Esophagus (tissue), 2 donors: ENCODE data around the gene LMNA. TPM values are rescaled to one million over a fixed set of nuclear protein-coding genes. Genes with fewer than 3 reads are reported as not detected.

Source experiments
- H3K27ac ChIP-seq, 2 donors: one replicate each; pipeline ENCODE4 v1.5.1; 2013; ENCODE audit warnings: low read depth in 2 of 2, mild to moderate bottlenecking in 2 of 2, inconsistent platforms in 1 of 2, low read length in 1 of 2, moderate library complexity in 1 of 2
- H3K27me3 ChIP-seq, 2 donors: one replicate each; pipeline ENCODE4 v1.6.1; 2013; ENCODE audit warnings: low read length in 2 of 2, control low read depth in 1 of 2, mild to moderate bottlenecking in 1 of 2; ENCODE audit not compliant: insufficient read depth in 2 of 2, control insufficient read depth in 1 of 2
- H3K36me3 ChIP-seq, 2 donors: one replicate each; pipeline ENCODE4 v1.6.1; 2013; ENCODE audit warnings: low read length in 1 of 2; ENCODE audit not compliant: control insufficient read depth in 2 of 2, insufficient read depth in 2 of 2
- H3K4me1 ChIP-seq, 2 donors: one replicate each; pipeline ENCODE4 v1.6.1; 2013; ENCODE audit warnings: low read length in 1 of 2; ENCODE audit not compliant: control insufficient read depth in 2 of 2, insufficient read depth in 2 of 2
- H3K4me3 ChIP-seq, 2 donors: one replicate each; pipeline ENCODE4 v1.5.1; 2013; ENCODE audit warnings: low read length in 2 of 2, mild to moderate bottlenecking in 2 of 2, low read depth in 1 of 2, moderate library complexity in 1 of 2
- H3K9me3 ChIP-seq, 2 donors: one replicate each; pipeline ENCODE4 v1.6.1; 2013; ENCODE audit warnings: mild to moderate bottlenecking in 2 of 2, low read depth in 1 of 2, low read length in 1 of 2, moderate library complexity in 1 of 2; ENCODE audit not compliant: control insufficient read depth in 2 of 2, insufficient read depth in 1 of 2
- WGBS, 2 donors: extraction: QIAGEN DNeasy Blood & Tissue Kit; methylation state at CpG; one replicate each; pipeline ENCODE4 v1.1.7; 2013; 5-methylcytosine and 5-hydroxymethylcytosine counted together
- polyA plus RNA-seq, 2 donors: library from polyadenylated mRNA; stranded (reverse); fragments of 200-250 nt; gene quantifications; one replicate each; pipeline ENCODE4 v1.2.3, GENCODE V29; 2013
- donor health status: healthy with polysubstance abuse.
- donor health status: Bipolar disorder and iron deficiency.

Gene LMNA
- polyA plus RNA-seq, 2 donors, result 183 to 230 TPM

DNA sequence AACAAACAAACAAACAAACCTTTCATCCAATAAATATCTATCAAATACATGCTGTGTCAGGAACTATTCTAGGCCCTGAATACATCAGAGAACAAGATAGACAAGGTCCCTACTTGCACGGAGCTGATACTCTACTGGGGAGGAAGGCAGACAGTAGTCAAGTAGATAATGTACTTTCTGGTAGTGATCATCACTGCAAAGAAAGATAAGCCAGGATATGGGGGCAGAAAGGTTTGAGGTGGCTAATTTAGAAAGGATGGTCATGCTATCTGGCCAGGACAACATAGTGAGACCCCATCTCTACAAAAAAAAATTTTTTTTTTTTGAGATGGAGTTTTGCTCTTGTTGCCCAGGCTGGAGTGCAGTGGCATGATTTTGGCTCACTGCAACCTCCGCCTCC is 22.9 kb upstream of the LMNA start:
- H3K27ac ChIP-seq, result no peak overlapping the region
- H3K4me1 ChIP-seq, result peaks cover under 1 to 3% of the 10 kb centered on the region in 2 donors
- H3K4me3 ChIP-seq, result no peak overlapping the region
- H3K9me3 ChIP-seq, result no peaks in the 10 kb centered on the region
- no peaks in the 10 kb centered on the region for H3K27me3 ChIP-seq
- WGBS, 2 donors, result 71 to 72% methylated on average over 2 of the region's 2 CpGs
- H3K36me3 ChIP-seq, result peaks cover 0 to 2% of the 10 kb centered on the region in 2 donors

GRCh38 chr1:156095906-156096508 is 18.5 kb upstream of the LMNA start:
- Histone ChIP-seq H3K27me3 (no peaks in the 10 kb centered on the region), H3K4me1 (peaks cover 9 to 16% of the 10 kb centered on the region in 2 donors), H3K9me3 (no peaks in the 10 kb centered on the region), H3K36me3 (peaks cover 0 to 2% of the 10 kb centered on the region in 2 donors), H3K4me3 (no peak overlapping the region), H3K27ac (peak overlapping the region; percentile 45 to 94)
- WGBS, 2 donors, result 50 to 54% methylated on average over 3 of the region's 3 CpGs

DNA sequence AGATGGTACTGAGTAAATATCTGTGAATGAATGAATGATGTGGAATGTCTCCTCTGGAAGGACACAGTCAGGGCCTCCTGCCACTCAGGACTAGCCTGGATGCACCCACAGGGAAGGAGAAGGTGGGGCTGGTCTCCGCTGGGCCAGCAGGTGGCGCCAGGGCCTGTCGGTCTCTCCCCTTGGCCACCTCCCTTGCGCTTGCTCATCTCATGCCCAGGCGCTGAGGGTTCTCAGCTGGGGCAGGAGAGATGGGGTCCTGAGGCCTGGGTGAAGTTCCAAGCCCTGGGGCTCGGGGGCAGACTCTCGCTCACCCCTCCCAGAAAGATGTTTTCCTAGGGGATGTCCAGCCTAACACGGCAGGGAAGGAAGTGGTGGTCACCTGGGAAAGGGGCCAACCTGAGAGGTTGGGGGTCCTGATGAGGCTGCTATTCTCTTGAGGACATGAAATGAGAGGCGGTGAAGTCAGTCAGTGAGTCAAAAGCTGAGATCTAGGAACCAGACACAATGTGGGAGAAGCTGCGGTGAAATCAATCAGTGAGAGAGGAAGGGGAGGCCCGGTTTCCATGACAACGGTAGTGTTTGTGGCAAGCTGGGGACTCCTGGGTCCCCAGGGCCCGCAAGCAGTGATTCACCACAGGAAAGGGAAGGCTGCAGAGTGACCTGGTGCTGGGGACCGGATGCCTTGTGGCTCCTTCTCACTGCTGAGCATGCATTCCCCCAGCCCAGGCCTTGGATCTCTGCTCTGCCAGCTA is 17.7 kb upstream of the LMNA start:
- WGBS, 2 donors, result 15 to 18% methylated on average over 14 of the region's 14 CpGs
- peaks cover 9 to 19% of the 10 kb centered on the region in 2 donors for H3K4me1 ChIP-seq

GRCh38 chr1:156097499-156098178 is 16.9 kb upstream of the LMNA start:
- Histone ChIP-seq H3K36me3 (peaks cover 0 to 2% of the 10 kb centered on the region in 2 donors), H3K4me1 (peaks cover 16 to 25% of the 10 kb centered on the region in 2 donors), H3K27ac (peak overlapping the region; percentile 63 to 94), H3K9me3 (no peaks in the 10 kb centered on the region), H3K27me3 (no peaks in the 10 kb centered on the region), H3K4me3 (peak overlapping the region in 1 of 2 donors; percentile 5)
- 84 to 89% methylated on average over 9 of the region's 9 CpGs for whole genome bisulfite sequencing, 2 donors

More for the DNA sequence above, 17.7 kb upstream of the LMNA start:
- H3K9me3 ChIP-seq, result no peaks in the 10 kb centered on the region
- peak overlapping the region; percentile 63 to 94 for H3K27ac ChIP-seq
- H3K36me3 ChIP-seq, result peaks cover 0 to 2% of the 10 kb centered on the region in 2 donors
- no peak overlapping the region for H3K4me3 ChIP-seq
- H3K27me3 ChIP-seq, result no peaks in the 10 kb centered on the region

- Histone ChIP-seq H3K27me3 (no peaks in the 10 kb centered on the region), H3K4me1 (peaks cover 26 to 36% of the 10 kb centered on the region in 2 donors), H3K9me3 (no peaks in the 10 kb centered on the region), H3K27ac (peak overlapping the region in 1 of 2 donors; percentile 37), H3K36me3 (peaks cover 0 to 2% of the 10 kb centered on the region in 2 donors), H3K4me3 (no peak overlapping the region)
- 76 to 93% methylated on average over 2 of the region's 2 CpGs for WGBS, 2 donors
These were observed 15.7 kb upstream of the LMNA start for GRCh38 chr1:156098784-156099183.

DNA sequence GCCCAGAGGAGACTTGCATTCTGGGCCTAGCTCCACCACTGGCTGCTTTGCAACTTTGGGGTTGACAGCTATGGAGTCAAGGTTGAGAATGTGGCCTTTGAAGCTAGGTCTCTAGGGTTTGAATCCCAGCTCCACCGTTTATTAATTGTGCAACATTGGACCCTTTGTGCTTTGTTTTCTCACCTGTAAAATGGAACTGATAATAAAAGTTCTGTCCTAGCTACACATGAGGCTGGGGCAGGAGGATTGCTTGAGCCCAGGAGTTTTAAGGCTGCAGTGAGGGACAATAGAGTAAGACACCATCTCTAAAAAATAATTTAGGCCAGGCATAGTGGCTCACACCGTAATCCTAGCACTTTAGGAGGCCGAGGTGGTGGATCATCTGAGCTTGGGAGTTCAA is 15.2 kb upstream of the LMNA start:
- Histone ChIP-seq H3K9me3 (no peaks in the 10 kb centered on the region), H3K4me1 (peaks cover 31 to 39% of the 10 kb centered on the region in 2 donors), H3K36me3 (peaks cover 0 to 2% of the 10 kb centered on the region in 2 donors), H3K4me3 (no peak overlapping the region), H3K27ac (peak overlapping the region in 1 of 2 donors; percentile 37), H3K27me3 (no peaks in the 10 kb centered on the region)
- WGBS, 2 donors, result 80 to 87% methylated on average over 3 of the region's 3 CpGs

DNA sequence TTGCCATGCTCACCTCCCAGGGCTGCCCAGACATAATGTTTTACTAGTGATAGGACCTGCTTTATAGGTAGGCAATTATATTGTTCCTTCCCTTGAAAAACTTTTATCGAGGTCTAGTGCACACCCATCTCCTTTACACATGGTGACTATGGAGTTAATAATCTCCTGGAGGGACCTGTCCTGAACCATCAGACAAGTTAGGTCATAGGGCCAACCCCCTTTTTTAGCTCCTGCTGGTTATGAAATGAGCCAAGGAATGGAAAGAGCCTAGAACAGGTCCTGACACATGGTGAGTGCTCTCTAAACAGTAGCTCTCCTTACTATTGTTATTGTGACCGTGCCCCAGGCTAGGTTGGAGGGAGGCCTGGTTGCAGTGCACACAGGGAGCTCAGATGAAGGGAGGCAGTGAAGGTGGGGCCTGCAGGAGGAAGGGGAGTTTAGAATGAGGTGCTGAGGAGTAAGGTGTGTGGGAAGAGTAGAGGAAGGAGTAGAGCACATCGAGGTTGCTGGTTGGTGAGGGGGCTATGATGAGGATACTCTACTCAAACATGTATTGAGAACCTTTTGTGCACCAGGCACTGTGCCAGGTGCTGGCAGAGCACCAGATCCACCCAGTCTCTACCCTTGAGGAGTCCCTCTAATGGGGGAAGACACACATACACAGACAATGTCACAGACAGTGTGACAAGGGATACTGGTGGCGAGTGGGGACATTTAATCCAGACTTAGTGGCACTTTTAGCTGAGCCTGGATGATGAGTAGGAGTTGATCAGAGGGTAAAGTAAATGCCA is 14.1 kb upstream of the LMNA start:
- H3K9me3 ChIP-seq, result no peaks in the 10 kb centered on the region
- H3K4me1 ChIP-seq, result peaks cover 42 to 50% of the 10 kb centered on the region in 2 donors
- H3K36me3 ChIP-seq, result peaks cover 0 to 2% of the 10 kb centered on the region in 2 donors
- 47 to 63% methylated on average over 4 of the region's 4 CpGs for WGBS, 2 donors
- no peaks in the 10 kb centered on the region for H3K27me3 ChIP-seq
- H3K4me3 ChIP-seq, result no peak overlapping the region
- peak overlapping the region; percentile 75 to 77 for H3K27ac ChIP-seq

GRCh38 chr1:156101880-156102279 is 12.6 kb upstream of the LMNA start:
- Histone ChIP-seq H3K4me3 (no peak overlapping the region), H3K4me1 (peaks cover 38 to 48% of the 10 kb centered on the region in 2 donors), H3K27ac (peak overlapping the region; percentile 90 to 99), H3K9me3 (no peaks in the 10 kb centered on the region), H3K27me3 (no peaks in the 10 kb centered on the region), H3K36me3 (no peaks in the 10 kb centered on the region)
- whole genome bisulfite sequencing, 2 donors, result 42 to 43% methylated on average over 6 of the region's 6 CpGs
